ENCODE results near the gene CACNA2D1. TPM values are rescaled to one million over a fixed set of nuclear protein-coding genes. Genes with fewer than 3 reads are reported as not detected.

The CACNA2D1 gene
- polyA plus RNA-seq (2011; rRNA removed) (14.5 and 19.5 TPM in 2 replicates), polyA minus RNA-seq (2011; rRNA and poly(A)+ RNA removed) (36.5 and 62.0 TPM in 2 replicates)

DNA sequence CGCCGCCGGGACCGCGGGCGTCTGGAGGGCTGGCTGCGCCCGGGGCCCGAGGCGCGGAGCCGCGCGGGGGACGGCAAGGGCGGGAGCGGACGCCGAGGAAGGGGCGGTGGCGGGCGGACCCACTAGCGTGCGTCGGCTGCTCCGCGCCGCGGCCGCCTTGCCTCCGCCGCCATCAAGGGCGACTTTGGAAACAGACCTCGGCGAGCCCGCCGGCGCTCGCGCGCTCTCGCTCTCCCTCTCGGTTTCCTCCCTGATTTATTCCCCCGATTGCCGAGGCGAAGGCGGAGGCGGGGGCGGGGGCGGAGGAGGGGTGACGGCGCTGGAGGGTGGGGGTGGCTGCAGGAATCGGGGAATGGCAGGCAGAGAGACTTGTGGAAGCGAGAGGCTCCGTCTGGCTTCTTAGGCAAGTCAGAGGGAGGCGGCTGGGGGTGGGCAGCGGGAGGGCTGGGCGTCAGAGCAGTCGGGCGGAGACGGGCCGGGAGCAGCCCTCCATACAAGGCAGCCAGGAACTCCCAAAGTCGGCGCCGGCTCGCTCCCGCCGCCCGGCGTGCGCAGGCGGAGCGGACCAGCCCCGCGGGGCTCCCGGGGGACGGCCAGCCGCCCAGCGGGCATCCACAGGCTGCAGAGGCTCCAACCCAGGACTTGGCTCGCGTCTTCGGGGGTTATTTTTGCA, at the start of gene CACNA2D1:
TSS of gene CACNA2D1 (minus strand) at position 231 of the 673 bp plus-strand sequence.
- Histone ChIP-seq H3K27me3 (ENCODE audit: control insufficient read depth, insufficient read depth, low read length) (no peaks in the 10 kb centered on the region), H3K9me3 (ENCODE audit: control insufficient read depth, insufficient read depth, low read length) (no peaks in the 10 kb centered on the region), H3K27ac (ENCODE audit: low read depth, low read length) (peak within 1 kb of the TSS; percentile 69), H3K4me3 (ENCODE audit: low read depth, low read length) (peak within 1 kb of the TSS; percentile 80)
- peak; percentile 77 for DNase-seq (ENCODE audit: low read depth, low spot score)
- CTCF ChIA-PET, result no interaction called here
- TF ChIP-seq, protein P1, sequence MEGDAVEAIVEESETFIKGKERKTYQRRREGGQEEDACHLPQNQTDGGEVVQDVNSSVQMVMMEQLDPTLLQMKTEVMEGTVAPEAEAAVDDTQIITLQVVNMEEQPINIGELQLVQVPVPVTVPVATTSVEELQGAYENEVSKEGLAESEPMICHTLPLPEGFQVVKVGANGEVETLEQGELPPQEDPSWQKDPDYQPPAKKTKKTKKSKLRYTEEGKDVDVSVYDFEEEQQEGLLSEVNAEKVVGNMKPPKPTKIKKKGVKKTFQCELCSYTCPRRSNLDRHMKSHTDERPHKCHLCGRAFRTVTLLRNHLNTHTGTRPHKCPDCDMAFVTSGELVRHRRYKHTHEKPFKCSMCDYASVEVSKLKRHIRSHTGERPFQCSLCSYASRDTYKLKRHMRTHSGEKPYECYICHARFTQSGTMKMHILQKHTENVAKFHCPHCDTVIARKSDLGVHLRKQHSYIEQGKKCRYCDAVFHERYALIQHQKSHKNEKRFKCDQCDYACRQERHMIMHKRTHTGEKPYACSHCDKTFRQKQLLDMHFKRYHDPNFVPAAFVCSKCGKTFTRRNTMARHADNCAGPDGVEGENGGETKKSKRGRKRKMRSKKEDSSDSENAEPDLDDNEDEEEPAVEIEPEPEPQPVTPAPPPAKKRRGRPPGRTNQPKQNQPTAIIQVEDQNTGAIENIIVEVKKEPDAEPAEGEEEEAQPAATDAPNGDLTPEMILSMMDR (IDR thresholded peaks at IDR 0.05; ENCODE audit: low read depth, low read length), result 0 out of 2 replicates have a peak, but pooled peaks have one; percentile 13
- POLR2A ChIA-PET, result no interaction called here

DNA sequence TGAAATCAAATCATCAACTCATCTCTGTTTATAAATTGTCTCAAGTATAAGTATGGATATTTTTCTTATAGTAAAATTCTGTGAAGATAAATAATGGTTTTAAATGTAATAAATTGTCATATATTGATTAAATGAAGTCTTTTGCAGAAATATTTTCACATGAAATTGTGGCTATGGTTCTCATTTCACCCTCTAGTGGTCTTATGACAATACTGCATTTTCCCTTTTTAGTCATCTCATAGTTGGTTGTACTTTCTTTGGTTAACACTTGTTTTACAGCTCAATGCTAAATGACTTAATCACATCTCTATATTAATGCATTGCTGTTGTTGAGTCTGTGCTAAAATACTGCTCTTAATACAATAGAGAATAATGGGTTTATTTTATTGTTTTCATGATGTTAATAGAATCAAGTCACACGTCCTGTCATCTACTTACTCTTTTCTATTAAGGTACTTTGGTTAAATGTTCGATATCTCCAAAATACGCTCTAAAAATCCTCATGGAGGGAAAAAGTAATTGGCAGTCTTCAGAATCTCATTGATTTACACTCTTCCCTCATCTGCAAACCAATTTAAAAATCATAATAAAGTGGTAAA, 38.0 kb upstream of the CACNA2D1 start:
- ChIA-PET CTCF (interaction anchor here (0.6 to 2.5 kb wide), 25 partner anchors 10 to 999 kb away, joined by 3 to 15 read pairs (median 4); no protein-coding TSS in a partner anchor), POLR2A (no interaction called here)
- Histone ChIP-seq H3K27me3 (ENCODE audit: control insufficient read depth, insufficient read depth, low read length) (no peaks in the 10 kb centered on the region), H3K27ac (ENCODE audit: low read depth, low read length) (no peak overlapping the region), H3K9me3 (ENCODE audit: control insufficient read depth, insufficient read depth, low read length) (no peaks in the 10 kb centered on the region), H3K4me3 (ENCODE audit: low read depth, low read length) (no peak overlapping the region)
- DNase-seq (ENCODE audit: low read depth, low spot score), result no peak
- TF ChIP-seq, protein P1 (IDR thresholded peaks at IDR 0.05; ENCODE audit: low read depth, low read length), result peak; percentile 83

DNA sequence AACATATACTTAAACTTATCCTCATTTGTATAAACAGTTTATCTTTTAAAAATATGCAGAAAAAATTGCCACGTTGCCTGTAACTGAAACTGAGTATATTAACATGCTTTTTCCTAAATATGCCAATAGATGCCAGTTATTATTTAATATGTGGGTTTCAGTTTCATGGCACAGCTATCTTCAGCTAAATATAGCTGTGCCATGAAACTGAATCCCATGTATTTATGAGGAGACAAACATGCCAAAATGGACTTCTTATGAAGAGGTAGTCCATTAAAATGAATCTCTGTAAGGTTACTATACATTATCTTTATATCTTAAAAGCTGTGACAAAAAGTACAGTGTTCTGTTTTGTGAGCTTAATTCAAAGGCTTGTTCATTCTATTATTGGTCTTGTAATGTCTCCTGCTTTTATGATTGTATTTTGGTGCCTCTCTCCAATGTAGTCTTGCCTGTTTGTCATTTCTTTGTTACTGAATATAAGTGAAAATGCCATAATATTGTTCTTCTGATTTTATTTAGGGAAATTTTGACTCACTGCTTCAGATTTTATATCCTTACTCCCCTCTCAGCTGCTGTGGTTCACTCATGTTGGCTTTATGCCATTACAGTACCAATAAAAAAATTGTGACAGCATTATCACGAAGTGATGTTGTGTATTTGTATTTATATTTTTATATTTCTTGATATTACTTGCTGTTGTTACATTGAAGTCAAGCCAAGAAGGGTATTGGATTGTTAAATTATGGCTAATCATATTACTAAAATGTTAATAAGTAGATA, 34.3 kb upstream of the CACNA2D1 start:
- no peak overlapping the region for H3K4me3 ChIP-seq (ENCODE audit: low read depth, low read length)
- no peak overlapping the region for H3K27ac ChIP-seq (ENCODE audit: low read depth, low read length)
- no peaks in the 10 kb centered on the region for H3K27me3 ChIP-seq (ENCODE audit: control insufficient read depth, insufficient read depth, low read length)
- TF ChIP-seq, protein P1 (IDR thresholded peaks at IDR 0.05; ENCODE audit: low read depth, low read length), result no peak
- ChIA-PET POLR2A (no interaction called here), CTCF (interaction anchor here (0.6 to 1.4 kb wide), 3 partner anchors 8 to 433 kb away, joined by 3 read pairs; no protein-coding TSS in a partner anchor)
- no peaks in the 10 kb centered on the region for H3K9me3 ChIP-seq (ENCODE audit: control insufficient read depth, insufficient read depth, low read length)
- DNase-seq (ENCODE audit: low read depth, low spot score), result no peak

DNA sequence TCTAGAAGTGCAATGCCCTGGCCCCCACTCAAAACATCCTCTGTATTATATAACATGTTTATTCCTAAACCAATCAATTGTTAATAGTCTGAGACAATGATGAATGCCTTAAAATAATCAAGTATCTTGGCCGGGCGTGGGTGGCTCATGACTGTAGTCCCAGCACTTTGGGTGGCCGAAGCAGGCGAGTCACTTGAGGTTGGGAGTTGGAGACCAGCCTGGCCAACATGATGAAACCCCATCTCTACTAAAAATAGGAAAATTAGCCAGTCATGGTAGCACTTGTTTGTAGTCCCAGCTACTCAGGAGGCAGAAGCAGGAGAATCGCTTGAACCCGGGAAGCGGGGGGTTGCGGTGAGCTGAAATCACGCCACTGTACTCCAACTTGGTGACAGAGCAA, 29.4 kb upstream of the CACNA2D1 start:
- TF ChIP-seq, protein P1 (IDR thresholded peaks at IDR 0.05; ENCODE audit: low read depth, low read length), result no peak
- Histone ChIP-seq H3K4me3 (ENCODE audit: low read depth, low read length) (no peak overlapping the region), H3K9me3 (ENCODE audit: control insufficient read depth, insufficient read depth, low read length) (no peaks in the 10 kb centered on the region), H3K27me3 (ENCODE audit: control insufficient read depth, insufficient read depth, low read length) (no peaks in the 10 kb centered on the region), H3K27ac (ENCODE audit: low read depth, low read length) (no peak overlapping the region)
- POLR2A ChIA-PET, result no interaction called here
- CTCF ChIA-PET, result interaction anchor here (1.1 kb wide), 1 partner anchor 64 kb away, joined by 6 read pairs; no protein-coding TSS in a partner anchor
- DNase-seq (ENCODE audit: low read depth, low spot score), result no peak
